HepG2 (cell line): ENCODE measurements around the gene ANKMY2. TPM values are rescaled to one million over a fixed set of nuclear protein-coding genes. Genes with fewer than 3 reads are reported as not detected.

Experiments used
- ATAC-seq: fragments of 200-7000 bp; cut with Tn5 transposase; 3 replicates; pipeline ENCODE4 v1.9.1; 2020; ENCODE audit warnings: mild to moderate bottlenecking, moderate library complexity
- BruUV-seq: library from RNA; stranded (reverse); fragments of 400-500 nt; replicated peaks from 2 replicates; lab custom pipeline; 2021; lab: Mats Ljungman, UMichigan
- CTCF ChIA-PET: fragments of 300-600 bp; formaldehyde crosslinking; extraction: SDS; loops from one replicate; lab custom pipeline; 2021; ENCODE audit warnings: low total read pairs, inconsistent platforms, low intra/inter-chr PET ratio; lab: Yijun Ruan, JAX
- POLR2A ChIA-PET: fragments of 350-600 bp; sonication (Branson Sonifier 250); formaldehyde crosslinking; loops from one replicate; lab custom pipeline; 2020; ENCODE audit warnings: antibody characterized with exemption, inconsistent platforms; lab: Yijun Ruan, JAX
- DNase-seq: peaks from one replicate; pipeline ENCODE4 v3.0.0-alpha.2; 2015; ENCODE audit warnings: low spot score
- FAIRE-seq: peaks from 3 replicates; lab custom pipeline; 2011; peaks lifted over from hg19 to GRCh38; lab: Jason Lieb, UNC
- H2AFZ ChIP-seq: one replicate; pipeline ENCODE4 v1.6.1; 2011; ENCODE audit warnings: low read length, inconsistent platforms
- H3K27ac ChIP-seq: fragments of 300-600 bp; 3 replicates; pipeline ENCODE4 v1.8.0; 2011; ENCODE audit warnings: mixed run types, mild to moderate bottlenecking, mixed read lengths, low read length, inconsistent platforms; ENCODE audit not compliant: insufficient read depth; ENCODE audit errors: extremely low read length
- H3K27me3 ChIP-seq, 2 experiments: fragments of 200-600 bp in 1 of 2; 2 replicates in 1 of 2; 3 replicates in 1 of 2; pipeline versions ENCODE4 v1.6.0 to v1.8.0; 2011; ENCODE audit warnings: low read length in 2 of 2, mild to moderate bottlenecking in 2 of 2, moderate library complexity in 2 of 2, inconsistent platforms in 1 of 2; ENCODE audit not compliant: insufficient read depth in 2 of 2, control insufficient read depth in 1 of 2
- H3K36me3 ChIP-seq, 2 experiments: fragments of 200-600 bp in 1 of 2; replicated peaks in 1 of 2; 2 replicates in 1 of 2; 3 replicates in 1 of 2; pipeline versions ENCODE4 v1.5.1 to v1.8.0; 2011; ENCODE audit warnings: low read length in 2 of 2, inconsistent platforms in 1 of 2; ENCODE audit not compliant: insufficient read depth in 2 of 2, control insufficient read depth in 1 of 2
- H3K4me1 ChIP-seq: 2 replicates; pipeline ENCODE4 v1.5.1; 2012; ENCODE audit warnings: low read length, inconsistent platforms; ENCODE audit not compliant: insufficient read depth
- H3K4me2 ChIP-seq: 2 replicates; pipeline ENCODE4 v1.6.0; 2011; ENCODE audit warnings: low read depth, low read length, inconsistent platforms
- H3K4me3 ChIP-seq, 3 experiments: fragments of 200-600 bp in 1 of 3; sonication (generic), shearing (Covaris generic) in 1 of 3; replicated peaks in 1 of 3; 2 replicates each; pipeline ENCODE4 v1.5.1; 2011 to 2016; ENCODE audit warnings: low read length in 3 of 3, inconsistent platforms in 2 of 3, low read depth in 2 of 3, mild to moderate bottlenecking in 2 of 3, control low read depth in 1 of 3, mixed read lengths in 1 of 3; ENCODE audit not compliant: insufficient read depth in 1 of 3
- H3K79me2 ChIP-seq: one replicate; pipeline ENCODE4 v1.6.1; 2011; ENCODE audit warnings: low read length, inconsistent platforms; ENCODE audit not compliant: insufficient read depth
- H3K9ac ChIP-seq: 2 replicates; pipeline ENCODE4 v1.6.0; 2011; ENCODE audit warnings: mild to moderate bottlenecking, low read depth, low read length, inconsistent platforms; ENCODE audit not compliant: insufficient read depth
- H3K9me3 ChIP-seq: 2 replicates; pipeline ENCODE4 v1.5.1; 2012; ENCODE audit warnings: mild to moderate bottlenecking, low read length
- H4K20me1 ChIP-seq: 2 replicates; pipeline ENCODE4 v1.6.0; 2011; ENCODE audit warnings: inconsistent platforms, mild to moderate bottlenecking, low read length, moderate library complexity; ENCODE audit not compliant: insufficient read depth
- ATF7-NPFF ChIP-seq: sonication (generic); formaldehyde crosslinking; IDR thresholded peaks from 2 replicates; pipeline ENCODE4 v1.8.1; 2023; ENCODE audit warnings: mild to moderate bottlenecking, low read depth, missing genetic modification reagents, moderate library complexity
- ATRX ChIP-seq: sonication (generic); formaldehyde crosslinking; IDR thresholded peaks from 2 replicates; pipeline ENCODE4 v1.4.0; 2020; ENCODE audit warnings: missing genetic modification reagents, borderline replicate concordance
- CHD2 ChIP-seq: IDR thresholded peaks from 2 replicates; pipeline ENCODE4 v1.6.1; 2011; ENCODE audit warnings: low read depth, low read length, improper control_type of control experiment
- DNMT1 ChIP-seq: sonication (generic); formaldehyde crosslinking; IDR thresholded peaks from 2 replicates; pipeline ENCODE4 v1.5.1; 2020; ENCODE audit warnings: mild to moderate bottlenecking, missing genetic modification reagents
- EZH2 ChIP-seq: conservative IDR thresholded peaks from 2 replicates; pipeline ENCODE4 v1.6.1; 2012; ENCODE audit warnings: mild to moderate bottlenecking, low read depth, low read length, moderate library complexity
- GABPA ChIP-seq, 2 experiments: IDR thresholded peaks; 2 replicates each; pipeline ENCODE4 v1.6.1; 2011 to 2016; ENCODE audit warnings: low read depth in 2 of 2, low read length in 1 of 2, missing biosample characterization in 1 of 2, missing genetic modification characterization in 1 of 2
- ISL2 ChIP-seq: sonication (generic); formaldehyde crosslinking; IDR thresholded peaks from 2 replicates; pipeline ENCODE4 v1.5.0; 2020; ENCODE audit warnings: missing genetic modification reagents
- MEIS2 ChIP-seq: sonication (generic); formaldehyde crosslinking; IDR thresholded peaks from 2 replicates; pipeline ENCODE4 v1.9.0; 2021; ENCODE audit warnings: mild to moderate bottlenecking, missing genetic modification reagents
- NFE2L1 ChIP-seq: sonication (generic); formaldehyde crosslinking; IDR thresholded peaks from 2 replicates; pipeline ENCODE4 v1.4.0; 2020; ENCODE audit warnings: missing genetic modification reagents, mild to moderate bottlenecking, borderline replicate concordance
- PPARG ChIP-seq: conservative IDR thresholded peaks from 2 replicates; pipeline ENCODE4 v1.6.1; 2016; ENCODE audit warnings: missing biosample characterization, missing genetic modification reagents
- RXRB ChIP-seq: IDR thresholded peaks from 2 replicates; pipeline ENCODE4 v1.6.1; 2016; ENCODE audit warnings: borderline replicate concordance, missing genetic modification reagents, missing compliant biosample characterization
- SNAPC4 ChIP-seq: sonication (generic); formaldehyde crosslinking; IDR thresholded peaks from 2 replicates; pipeline ENCODE4 v1.4.0; 2020; ENCODE audit warnings: mild to moderate bottlenecking, missing genetic modification reagents
- SRSF4 ChIP-seq: fragments of 200-400 bp; formaldehyde crosslinking; IDR thresholded peaks from one replicate; pipeline ENCODE4 v1.6.1; 2018; ENCODE audit warnings: mild to moderate bottlenecking, low read depth, low read length, moderate library complexity; ENCODE audit not compliant: poor library complexity, severe bottlenecking
- TAF1 ChIP-seq: sonication (generic); formaldehyde crosslinking; IDR thresholded peaks from 2 replicates; pipeline ENCODE4 v1.4.0; 2020; ENCODE audit warnings: missing genetic modification reagents
- ZMYM4 ChIP-seq: sonication (generic); formaldehyde crosslinking; IDR thresholded peaks from 2 replicates; pipeline ENCODE4 v1.8.1; 2023; ENCODE audit warnings: mild to moderate bottlenecking, missing genetic modification reagents
- ZNF335 ChIP-seq: sonication (generic); formaldehyde crosslinking; IDR thresholded peaks from 2 replicates; pipeline ENCODE4 v1.4.0; 2020; ENCODE audit warnings: missing genetic modification reagents
- ZNF781 ChIP-seq: sonication (generic); formaldehyde crosslinking; IDR thresholded peaks from 2 replicates; pipeline ENCODE4 v1.5.1; 2020; ENCODE audit warnings: borderline replicate concordance, mild to moderate bottlenecking, missing genetic modification reagents; ENCODE audit errors: not compliant biosample characterization
- WGBS: methylation state at CpG from one replicate; pipeline ENCODE4 v1.1.6; 2017; ENCODE audit warnings: low lambda C conversion rate; 5-methylcytosine and 5-hydroxymethylcytosine counted together
- in situ Hi-C: cut with HindIII; loops from 2 replicates; pipeline ENCODE4 v1.10.0; 2017; ENCODE audit warnings: low pct_unique_long_range_greater_than_20kb; ENCODE audit not compliant: extremely low pct_ligation_motif_present
- intact Hi-C: fragments of 100-400 bp; cut with micrococcal nuclease; formaldehyde crosslinking; loops from one replicate; pipeline ENCODE4 v1.10.0; 2022; ENCODE audit not compliant: unreplicated experiment
- polyA plus RNA-seq, 8 experiments: library from polyadenylated mRNA; depleted of rRNA in 3 of 8; stranded (reverse) in 7 of 8; unstranded in 1 of 8; fragments of >200 nt; fragmentation: Illumina TruSeq in 4 of 8; extraction: Trizol in 4 of 8; gene quantifications; 2 replicates each; pipeline versions ENCODE4 v1.2.1 to v1.2.3, GENCODE V29; 2011 to 2016; ENCODE audit warnings: low read depth in 4 of 8, missing spikeins in 1 of 8, mixed read lengths in 1 of 8; ENCODE audit not compliant: insufficient read depth in 1 of 8
- total RNA-seq, 5 experiments: library from RNA; depleted of rRNA; stranded (reverse); fragments of >200 nt; fragmentation: Illumina TruSeq; extraction: Trizol; gene quantifications; 2 replicates each; pipeline ENCODE4 v1.2.3, GENCODE V29; 2016; ENCODE audit warnings: low read depth in 1 of 5
- TF ChIP-seq, protein P1 (sequence below): sonication (generic); formaldehyde crosslinking; IDR thresholded peaks from 2 replicates; pipeline ENCODE4 v1.9.0; 2021; ENCODE audit warnings: missing genetic modification reagents, borderline replicate concordance

The ANKMY2 gene
- total and polyA plus RNA-seq, 2 of the 13 experiments (the other 11 are each of a cell fraction or from before 2014, with no cell fraction given), result 12.2 to 21.6 TPM

GRCh38 chr7:16590424-16590823 lies 55.1 kb downstream of the ANKMY2 start (continued):
- TF ChIP-seq ATF7-NPFF (no peak), DNMT1 (CRISPR knock-in tag) (no peak)
- TF ChIP-seq, protein P1, sequence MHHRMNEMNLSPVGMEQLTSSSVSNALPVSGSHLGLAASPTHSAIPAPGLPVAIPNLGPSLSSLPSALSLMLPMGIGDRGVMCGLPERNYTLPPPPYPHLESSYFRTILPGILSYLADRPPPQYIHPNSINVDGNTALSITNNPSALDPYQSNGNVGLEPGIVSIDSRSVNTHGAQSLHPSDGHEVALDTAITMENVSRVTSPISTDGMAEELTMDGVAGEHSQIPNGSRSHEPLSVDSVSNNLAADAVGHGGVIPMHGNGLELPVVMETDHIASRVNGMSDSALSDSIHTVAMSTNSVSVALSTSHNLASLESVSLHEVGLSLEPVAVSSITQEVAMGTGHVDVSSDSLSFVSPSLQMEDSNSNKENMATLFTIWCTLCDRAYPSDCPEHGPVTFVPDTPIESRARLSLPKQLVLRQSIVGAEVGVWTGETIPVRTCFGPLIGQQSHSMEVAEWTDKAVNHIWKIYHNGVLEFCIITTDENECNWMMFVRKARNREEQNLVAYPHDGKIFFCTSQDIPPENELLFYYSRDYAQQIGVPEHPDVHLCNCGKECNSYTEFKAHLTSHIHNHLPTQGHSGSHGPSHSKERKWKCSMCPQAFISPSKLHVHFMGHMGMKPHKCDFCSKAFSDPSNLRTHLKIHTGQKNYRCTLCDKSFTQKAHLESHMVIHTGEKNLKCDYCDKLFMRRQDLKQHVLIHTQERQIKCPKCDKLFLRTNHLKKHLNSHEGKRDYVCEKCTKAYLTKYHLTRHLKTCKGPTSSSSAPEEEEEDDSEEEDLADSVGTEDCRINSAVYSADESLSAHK (CRISPR knock-in tag), result no peak

DNA sequence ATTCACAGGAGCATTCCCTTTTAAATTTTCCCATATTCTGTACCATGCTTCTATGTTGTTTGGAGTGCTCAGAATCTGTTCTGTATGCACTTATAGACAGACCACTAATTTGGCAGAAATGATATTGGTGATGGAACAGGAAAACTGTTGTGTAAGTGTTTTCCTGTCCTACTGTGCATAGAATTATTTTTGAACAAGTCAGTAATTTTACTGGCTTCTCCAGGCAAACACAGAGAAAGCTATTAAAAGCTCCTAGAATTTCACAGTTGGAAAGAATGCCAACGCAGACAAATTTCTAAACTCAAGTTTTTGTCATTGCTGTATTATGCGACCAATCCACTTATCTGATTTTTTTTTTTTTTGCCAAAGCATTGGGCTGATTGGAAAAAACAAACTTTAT lies 55.7 kb downstream of the ANKMY2 start:
- H3K4me2 ChIP-seq, result no peak overlapping the region
- H3K9ac ChIP-seq, result no peak overlapping the region
- no peak overlapping the region for H3K4me3 ChIP-seq
- H2AFZ ChIP-seq, result no peak overlapping the region
- no peaks in the 10 kb centered on the region for H3K36me3 ChIP-seq
- no peak for ATAC-seq
- no TSS peak for BruUV-seq
- DNase-seq, result no peak
- no peaks in the 10 kb centered on the region for H4K20me1 ChIP-seq
- FAIRE-seq, result no peak
- peaks cover 0 to 3% of the 10 kb centered on the region in 2 experiments; a peak in 1 of 5 replicates for H3K27me3 ChIP-seq
- WGBS, result 77% methylated on average over 2 of the region's 2 CpGs
- no peaks in the 10 kb centered on the region for H3K79me2 ChIP-seq
- ChIA-PET POLR2A (no interaction called here), CTCF (no interaction called here)
- intact Hi-C loops (no loop called here), in situ Hi-C loops (no loop called here)
- no peaks in the 10 kb centered on the region for H3K4me1 ChIP-seq
- H3K9me3 ChIP-seq, result no peaks in the 10 kb centered on the region
- no peak overlapping the region for H3K27ac ChIP-seq
- TF ChIP-seq NFE2L1 (CRISPR knock-in tag) (no peak), TAF1 (no peak), PPARG (CRISPR knock-in tag) (no peak), CHD2 (no peak), ZMYM4 (CRISPR knock-in tag) (no peak), ISL2 (no peak), GABPA (IDR thresholded peaks at IDR 0.05; ENCODE audit: low read depth, low read length) (no peak), GABPA (CRISPR knock-in tag; IDR thresholded peaks at IDR 0.05; ENCODE audit: low read depth) (no peak), DNMT1 (CRISPR knock-in tag) (no peak), SNAPC4 (CRISPR knock-in tag) (no peak), SRSF4 (no peak), MEIS2 (no peak), ATRX (CRISPR knock-in tag) (no peak), RXRB (CRISPR knock-in tag) (no peak), ZNF781 (CRISPR knock-in tag) (no peak), EZH2 (no peak), ZNF335 (CRISPR knock-in tag) (no peak)
